ENCODE results near the gene CLIC3.
A peak's percentile ranks its signal among the peaks of the same experiment; 100 is the strongest.

DNA sequence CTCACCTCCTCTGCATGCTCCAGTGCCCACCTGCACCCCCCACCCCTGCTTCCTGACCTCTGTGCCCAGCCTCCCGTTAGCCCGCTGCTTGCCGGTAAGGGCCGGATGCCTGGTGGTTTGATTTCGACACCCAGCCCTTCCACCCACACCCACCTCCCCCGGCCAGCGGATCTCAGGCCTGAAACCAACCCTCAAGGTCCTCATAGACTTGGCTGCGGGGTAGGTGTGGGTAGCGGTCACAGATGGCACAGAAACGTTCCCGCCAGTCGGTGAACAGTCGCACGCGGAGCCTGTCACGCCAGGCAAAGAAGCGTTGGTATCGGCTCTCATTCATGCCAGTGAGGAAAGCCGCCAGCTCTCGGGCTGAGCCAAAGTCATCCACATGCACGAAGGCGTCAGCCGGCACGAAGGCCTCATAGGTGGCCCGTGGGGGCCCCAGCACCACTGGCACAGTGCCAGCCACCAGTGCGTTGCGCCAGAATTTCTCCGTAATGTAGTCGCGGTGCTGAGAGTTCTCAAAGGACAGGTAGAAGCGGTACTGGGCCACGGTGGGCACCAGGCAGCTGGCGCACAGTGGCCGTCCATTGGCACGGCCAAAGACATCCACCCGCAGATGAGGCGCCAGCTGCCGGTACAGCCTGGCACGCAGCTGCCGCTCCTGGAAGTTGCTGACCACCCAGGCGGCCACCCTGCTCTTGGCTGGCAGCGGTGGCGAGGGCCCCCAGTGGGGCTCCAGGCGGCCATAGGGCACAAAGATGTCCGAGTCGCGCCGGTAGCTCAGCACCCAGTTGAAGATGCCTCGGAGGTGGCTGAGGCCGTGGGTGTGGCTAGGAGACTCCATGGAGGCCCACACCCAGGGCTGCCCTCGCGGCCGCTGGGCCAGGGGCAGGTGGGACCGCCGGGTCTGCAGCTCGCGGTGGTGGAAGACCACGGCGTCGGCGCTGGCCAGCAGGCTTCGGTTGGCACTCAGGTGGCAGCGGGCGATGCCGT is 34.5 kb upstream of the CLIC3 start:
- peak; percentile 66 to 83 (median 76) for TF ChIP-seq POLR2AphosphoS5 (IDR thresholded peaks at IDR 0.05)
- TF ChIP-seq, protein P1, sequence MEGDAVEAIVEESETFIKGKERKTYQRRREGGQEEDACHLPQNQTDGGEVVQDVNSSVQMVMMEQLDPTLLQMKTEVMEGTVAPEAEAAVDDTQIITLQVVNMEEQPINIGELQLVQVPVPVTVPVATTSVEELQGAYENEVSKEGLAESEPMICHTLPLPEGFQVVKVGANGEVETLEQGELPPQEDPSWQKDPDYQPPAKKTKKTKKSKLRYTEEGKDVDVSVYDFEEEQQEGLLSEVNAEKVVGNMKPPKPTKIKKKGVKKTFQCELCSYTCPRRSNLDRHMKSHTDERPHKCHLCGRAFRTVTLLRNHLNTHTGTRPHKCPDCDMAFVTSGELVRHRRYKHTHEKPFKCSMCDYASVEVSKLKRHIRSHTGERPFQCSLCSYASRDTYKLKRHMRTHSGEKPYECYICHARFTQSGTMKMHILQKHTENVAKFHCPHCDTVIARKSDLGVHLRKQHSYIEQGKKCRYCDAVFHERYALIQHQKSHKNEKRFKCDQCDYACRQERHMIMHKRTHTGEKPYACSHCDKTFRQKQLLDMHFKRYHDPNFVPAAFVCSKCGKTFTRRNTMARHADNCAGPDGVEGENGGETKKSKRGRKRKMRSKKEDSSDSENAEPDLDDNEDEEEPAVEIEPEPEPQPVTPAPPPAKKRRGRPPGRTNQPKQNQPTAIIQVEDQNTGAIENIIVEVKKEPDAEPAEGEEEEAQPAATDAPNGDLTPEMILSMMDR (IDR thresholded peaks at IDR 0.05 in 8 of 11, conservative IDR thresholded peaks at IDR 0.05 in 3 of 11), result peak in 1 of 11 experiments; percentile 6

Data from spleen (tissue), 7 donors.